Pericardium fibroblast (primary cell): Measurements from ENCODE around the gene KLK4. TPM values are rescaled to one million over a fixed set of nuclear protein-coding genes. Genes with fewer than 3 reads are reported as not detected.

ENCODE experiments used
- total RNA-seq: library from RNA; depleted of rRNA; stranded (reverse); fragments of >200 nt; gene quantifications from 2 replicates; pipeline ENCODE4 v1.2.3, GENCODE V29; 2015

Gene KLK4
- not detected in 2 replicates for total RNA-seq

GRCh38 chr19:50911206-50912101 is at the start of gene KLK4:
KLK4 (minus strand) TSS chr19:50911395; CDS start chr19:50910738, 657 bp downstream.

GRCh38 chr19:50952910-50953309 is 41.7 kb upstream of the KLK4 start, which contains the start of gene KLK5:
KLK5 (minus strand) TSS chr19:50953038; CDS start chr19:50952657, 381 bp downstream.

GRCh38 chr19:50873056-50873455 is 38.1 kb downstream of the KLK4 start, which contains the start of gene KLK2:
KLK2 (plus strand) TSS chr19:50873439; CDS start chr19:50873474, 35 bp downstream.

Other genes with a start within 250 kb of the KLK4 start
- 0.93 and 1.4 TPM in 2 replicates for gene SHANK1, start 191.6 kb downstream of the KLK4 start, total RNA-seq
- gene CLEC11A, start 188.0 kb downstream of the KLK4 start, total RNA-seq: 172 and 192 TPM in 2 replicates
- gene GPR32, start 140.9 kb downstream of the KLK4 start, total RNA-seq: not detected in 2 replicates
- not detected in 2 replicates for gene ACP4, start 121.0 kb downstream of the KLK4 start, total RNA-seq
- not detected in 2 replicates for gene KLK1, start 87.6 kb downstream of the KLK4 start, total RNA-seq
- not detected in 2 replicates for gene KLK15, start 77.8 kb downstream of the KLK4 start, total RNA-seq
- gene KLK3, start 56.5 kb downstream of the KLK4 start, total RNA-seq: not detected in 2 replicates
- not detected in 2 replicates for gene KLK2, start 38.0 kb downstream of the KLK4 start, total RNA-seq
- not detected in 2 replicates for gene KLK5, start 41.6 kb upstream of the KLK4 start, total RNA-seq
- not detected in 2 replicates for gene KLK6, start 58.2 kb upstream of the KLK4 start, total RNA-seq
- not detected in 2 replicates for gene KLK7, start 72.5 kb upstream of the KLK4 start, total RNA-seq
- not detected in 2 replicates for gene KLK8, start 90.2 kb upstream of the KLK4 start, total RNA-seq
- gene KLK10, start 108.3 kb upstream of the KLK4 start, total RNA-seq: 1.4 TPM in 1 of 2 replicates, not detected in the other
- 0.93 TPM in 1 of 2 replicates, not detected in the other for gene KLK11, start 115.2 kb upstream of the KLK4 start, total RNA-seq
- not detected in 2 replicates for gene KLK12, start 123.6 kb upstream of the KLK4 start, total RNA-seq
- gene KLK13, start 153.7 kb upstream of the KLK4 start, total RNA-seq: not detected in 2 replicates
- 0.12 TPM in 1 of 2 replicates, not detected in the other for gene KLK14, start 171.5 kb upstream of the KLK4 start, total RNA-seq
- gene CTU1, start 197.0 kb upstream of the KLK4 start, total RNA-seq: 17.4 and 25.4 TPM in 2 replicates
- gene SIGLEC9, start 213.5 kb upstream of the KLK4 start, total RNA-seq: not detected in 2 replicates
- not detected in 2 replicates for gene SIGLEC7, start 230.9 kb upstream of the KLK4 start, total RNA-seq